H9 (cell line): ENCODE measurements around the gene DDI2. TPM values are rescaled to one million over a fixed set of nuclear protein-coding genes. Genes with fewer than 3 reads are reported as not detected.

ENCODE experiments used
- DNase-seq: peaks from one replicate; pipeline ENCODE4 v3.0.0-alpha.2; 2017
- H2AFZ ChIP-seq: one replicate; pipeline ENCODE4 v1.6.1; 2013; ENCODE audit warnings: mild to moderate bottlenecking, low read length, control low read depth, moderate library complexity
- H2AK5ac ChIP-seq: 2 replicates; pipeline ENCODE4 v1.6.1; 2013; ENCODE audit warnings: low read length, control low read depth, mixed read lengths; ENCODE audit not compliant: insufficient read length
- H2BK120ac ChIP-seq: one replicate; pipeline ENCODE4 v1.6.1; 2013; ENCODE audit warnings: low read depth, mild to moderate bottlenecking, low read length, control low read depth, inconsistent platforms; ENCODE audit not compliant: poor library complexity, severe bottlenecking
- H2BK12ac ChIP-seq: 2 replicates; pipeline ENCODE4 v1.6.1; 2013; ENCODE audit warnings: low read length, control low read depth, mixed read lengths, low read depth; ENCODE audit not compliant: insufficient read length
- H2BK15ac ChIP-seq: 2 replicates; pipeline ENCODE4 v1.6.1; 2013; ENCODE audit warnings: low read depth, low read length, control low read depth
- H2BK20ac ChIP-seq: one replicate; pipeline ENCODE4 v1.6.1; 2013; ENCODE audit warnings: low read depth, mild to moderate bottlenecking, low read length, control low read depth, inconsistent platforms; ENCODE audit not compliant: poor library complexity, severe bottlenecking
- H2BK5ac ChIP-seq: 2 replicates; pipeline ENCODE4 v1.6.1; 2013; ENCODE audit warnings: low read length, control low read depth, mixed read lengths; ENCODE audit not compliant: insufficient read length
- H3K14ac ChIP-seq: 2 replicates; pipeline ENCODE4 v1.6.1; 2013; ENCODE audit warnings: low read length, control low read depth; ENCODE audit not compliant: insufficient read depth
- H3K18ac ChIP-seq: 2 replicates; pipeline ENCODE4 v1.6.1; 2013; ENCODE audit warnings: low read depth, mild to moderate bottlenecking, mixed read lengths, low read length, control low read depth; ENCODE audit not compliant: insufficient read length
- H3K23ac ChIP-seq: 2 replicates; pipeline ENCODE4 v1.6.1; 2013; ENCODE audit warnings: low read length, control low read depth, mixed read lengths, low read depth; ENCODE audit not compliant: insufficient read length
- H3K23me2 ChIP-seq: 2 replicates; pipeline ENCODE4 v1.6.1; 2013; ENCODE audit warnings: low read depth, mild to moderate bottlenecking, mixed read lengths, low read length, control low read depth; ENCODE audit not compliant: insufficient read length, poor library complexity, severe bottlenecking
- H3K27ac ChIP-seq: 2 replicates; pipeline ENCODE4 v1.5.1; 2013; ENCODE audit warnings: low read length, control low read depth, mixed read lengths, low read depth; ENCODE audit not compliant: insufficient read length
- H3K27me3 ChIP-seq: 2 replicates; pipeline ENCODE4 v1.6.1; 2013; ENCODE audit warnings: low read length, control low read depth, inconsistent platforms; ENCODE audit not compliant: insufficient read depth
- H3K4ac ChIP-seq: 2 replicates; pipeline ENCODE4 v1.6.1; 2013; ENCODE audit warnings: low read depth, mild to moderate bottlenecking, control low read depth, inconsistent platforms, low read length, moderate library complexity
- H3K4me1 ChIP-seq: 2 replicates; pipeline ENCODE4 v1.6.1; 2013; ENCODE audit warnings: low read length, control low read depth, inconsistent platforms; ENCODE audit not compliant: insufficient read depth
- H3K4me2 ChIP-seq: 2 replicates; pipeline ENCODE4 v1.6.1; 2013; ENCODE audit warnings: low read length, control low read depth, mixed read lengths; ENCODE audit not compliant: insufficient read length, insufficient read depth
- H3K56ac ChIP-seq: 2 replicates; pipeline ENCODE4 v1.6.1; 2013; ENCODE audit warnings: low read depth, mild to moderate bottlenecking, mixed read lengths, low read length, control low read depth; ENCODE audit not compliant: insufficient read length
- H3K79me1 ChIP-seq: 2 replicates; pipeline ENCODE4 v1.6.1; 2013; ENCODE audit warnings: low read depth, mild to moderate bottlenecking, moderate library complexity, low read length, control low read depth, inconsistent platforms; ENCODE audit not compliant: insufficient read depth, poor library complexity, severe bottlenecking
- H3K79me2 ChIP-seq: 2 replicates; pipeline ENCODE4 v1.6.1; 2013; ENCODE audit warnings: low read length, control low read depth, inconsistent platforms; ENCODE audit not compliant: insufficient read depth
- H3K9ac ChIP-seq: 2 replicates; pipeline ENCODE4 v1.6.1; 2013; ENCODE audit warnings: low read length, control low read depth, mixed read lengths; ENCODE audit not compliant: insufficient read length; ENCODE audit errors: extremely low read depth
- H3K9me3 ChIP-seq: one replicate; pipeline ENCODE4 v1.6.1; 2013; ENCODE audit warnings: low read depth, low read length, inconsistent platforms; ENCODE audit not compliant: control insufficient read depth
- H3T11ph ChIP-seq: one replicate; pipeline ENCODE4 v1.6.1; 2013; ENCODE audit warnings: mild to moderate bottlenecking, low read length, control low read depth, inconsistent platforms
- H4K20me1 ChIP-seq: one replicate; pipeline ENCODE4 v1.6.1; 2013; ENCODE audit not compliant: control insufficient read depth, insufficient read length, insufficient read depth
- H4K5ac ChIP-seq: 2 replicates; pipeline ENCODE4 v1.6.1; 2013; ENCODE audit warnings: low read depth, mild to moderate bottlenecking, mixed read lengths, low read length, control low read depth; ENCODE audit not compliant: insufficient read length
- H4K8ac ChIP-seq: replicated peaks from 2 replicates; pipeline ENCODE4 v1.6.1; 2013; ENCODE audit warnings: low read length, control low read depth, mixed read lengths, low read depth; ENCODE audit not compliant: insufficient read length
- H4K91ac ChIP-seq: 2 replicates; pipeline ENCODE4 v1.6.1; 2013; ENCODE audit warnings: low read depth, mild to moderate bottlenecking, moderate library complexity, mixed read lengths, low read length, control low read depth; ENCODE audit not compliant: insufficient read length
- H3K27ac Mint-ChIP-seq, 3 experiments: 2 replicates in 2 of 3; 3 replicates in 1 of 3; pipeline ENCODE4 v1.8.0; 2020 to 2021; ENCODE audit warnings: mixed read lengths in 3 of 3, mild to moderate bottlenecking in 1 of 3, moderate library complexity in 1 of 3
- H3K27me3 Mint-ChIP-seq: 2 replicates; pipeline ENCODE4 v1.8.0; 2021; ENCODE audit warnings: low read depth, mild to moderate bottlenecking, moderate library complexity, mixed read lengths
- H3K36me3 Mint-ChIP-seq, 3 experiments: 2 replicates in 2 of 3; 3 replicates in 1 of 3; pipeline ENCODE4 v1.8.0; 2020 to 2021; ENCODE audit warnings: low read depth in 3 of 3, mixed read lengths in 3 of 3; ENCODE audit not compliant: insufficient read depth in 1 of 3
- H3K4me1 Mint-ChIP-seq, 2 experiments: 2 replicates each; pipeline ENCODE4 v1.8.0; 2020; ENCODE audit warnings: mixed read lengths in 2 of 2
- H3K4me3 Mint-ChIP-seq, 2 experiments: 2 replicates in 1 of 2; 3 replicates in 1 of 2; pipeline ENCODE4 v1.8.0; 2020 to 2021; ENCODE audit warnings: mild to moderate bottlenecking in 2 of 2, mixed read lengths in 2 of 2, moderate library complexity in 1 of 2
- H3K9me3 Mint-ChIP-seq, 2 experiments: 2 replicates in 1 of 2; 3 replicates in 1 of 2; pipeline ENCODE4 v1.8.0; 2020; ENCODE audit warnings: mild to moderate bottlenecking in 2 of 2, mixed read lengths in 2 of 2, moderate library complexity in 1 of 2
- WGBS: extraction: QIAGEN DNeasy Blood & Tissue Kit; methylation state at CpG from one replicate; pipeline ENCODE4 v1.1.7; 2013; ENCODE audit warnings: missing lambda C conversion rate, low lambda C conversion rate, mixed read lengths; ENCODE audit not compliant: insufficient read length; ENCODE audit errors: extremely low coverage; 5-methylcytosine and 5-hydroxymethylcytosine counted together
- total RNA-seq: library from RNA; stranded (reverse); gene quantifications from 2 replicates; pipeline ENCODE4 v1.2.1, GENCODE V29; 2021
- TF ChIP-seq, protein P1 (sequence below): fragments of 200-600 bp; sonication (generic); conservative IDR thresholded peaks from 3 replicates; pipeline ENCODE4 v1.8.0; 2021; ENCODE audit warnings: antibody characterized with exemption, mild to moderate bottlenecking

The DDI2 gene
- total RNA-seq, 1 experiment from 2014 or later, result 45.0 TPM

- no peaks in the 10 kb centered on the region for H3K27me3 ChIP-seq
- H3K23me2 ChIP-seq, result no peaks in the 10 kb centered on the region
- H3K9me3 ChIP-seq, result no peaks in the 10 kb centered on the region
- H2BK20ac ChIP-seq, result no peak overlapping the region
- no peak overlapping the region for H2BK15ac ChIP-seq
- no CpG with 5 or more reads among the region's 2 CpGs for WGBS
- no peak overlapping the region for H2AFZ ChIP-seq
- Mint-ChIP-seq H3K4me3 (no peak overlapping the region), H3K27ac (no peak overlapping the region; a peak in 2 of 7 replicates), H3K27me3 (no peaks in the 10 kb centered on the region), H3K9me3 (peaks cover 12 to 18% of the 10 kb centered on the region in 2 experiments), H3K36me3 (peaks cover 0 to 7% (median 5%) of the 10 kb centered on the region in 3 experiments; a peak in 3 of 7 replicates), H3K4me1 (peaks cover 2 to 4% of the 10 kb centered on the region in 2 experiments)
- no peak overlapping the region for H2BK5ac ChIP-seq
- no peak overlapping the region for H3K14ac ChIP-seq
- no peak overlapping the region for H3K27ac ChIP-seq
- H4K8ac ChIP-seq, result peak overlapping the region; percentile 20
- no peaks in the 10 kb centered on the region for H3K79me1 ChIP-seq
- no peaks in the 10 kb centered on the region for H3K79me2 ChIP-seq
- no peak overlapping the region for H4K5ac ChIP-seq
- H3K9ac ChIP-seq, result no peak overlapping the region
- TF ChIP-seq, protein P1, sequence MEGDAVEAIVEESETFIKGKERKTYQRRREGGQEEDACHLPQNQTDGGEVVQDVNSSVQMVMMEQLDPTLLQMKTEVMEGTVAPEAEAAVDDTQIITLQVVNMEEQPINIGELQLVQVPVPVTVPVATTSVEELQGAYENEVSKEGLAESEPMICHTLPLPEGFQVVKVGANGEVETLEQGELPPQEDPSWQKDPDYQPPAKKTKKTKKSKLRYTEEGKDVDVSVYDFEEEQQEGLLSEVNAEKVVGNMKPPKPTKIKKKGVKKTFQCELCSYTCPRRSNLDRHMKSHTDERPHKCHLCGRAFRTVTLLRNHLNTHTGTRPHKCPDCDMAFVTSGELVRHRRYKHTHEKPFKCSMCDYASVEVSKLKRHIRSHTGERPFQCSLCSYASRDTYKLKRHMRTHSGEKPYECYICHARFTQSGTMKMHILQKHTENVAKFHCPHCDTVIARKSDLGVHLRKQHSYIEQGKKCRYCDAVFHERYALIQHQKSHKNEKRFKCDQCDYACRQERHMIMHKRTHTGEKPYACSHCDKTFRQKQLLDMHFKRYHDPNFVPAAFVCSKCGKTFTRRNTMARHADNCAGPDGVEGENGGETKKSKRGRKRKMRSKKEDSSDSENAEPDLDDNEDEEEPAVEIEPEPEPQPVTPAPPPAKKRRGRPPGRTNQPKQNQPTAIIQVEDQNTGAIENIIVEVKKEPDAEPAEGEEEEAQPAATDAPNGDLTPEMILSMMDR, result no peak
- H2BK120ac ChIP-seq, result no peak overlapping the region
- no peak overlapping the region for H2BK12ac ChIP-seq
- no peak overlapping the region for H3K4me2 ChIP-seq
- no peaks in the 10 kb centered on the region; the same call in 1 of the 2 replicates for H3K4me1 ChIP-seq
- H3K23ac ChIP-seq, result no peak overlapping the region
- H2AK5ac ChIP-seq, result no peak overlapping the region
- no peak overlapping the region for H3K56ac ChIP-seq
- H3K18ac ChIP-seq, result no peak overlapping the region
- no peak overlapping the region for H3K4ac ChIP-seq
- H4K91ac ChIP-seq, result no peak overlapping the region
- no peaks in the 10 kb centered on the region for H4K20me1 ChIP-seq
- DNase-seq, result no peak
- H3T11ph ChIP-seq, result no peak overlapping the region
Observed at GRCh38 chr1:15676010-15676409, 58.8 kb downstream of the DDI2 start.
